Measurements from ENCODE around the gene AMER1. TPM values are rescaled to one million over a fixed set of nuclear protein-coding genes. Genes with fewer than 3 reads are reported as not detected.

The AMER1 gene
- total RNA-seq (2021) (3.4 and 4.3 TPM in 2 replicates), Bru-seq, nascent RNA (percentile 51 among the genes with signal in this experiment), BruChase-seq, experiment 1, labeled RNA remaining after a 2-hour chase (percentile 68 among the genes with signal in this experiment), BruChase-seq, experiment 2, labeled RNA remaining after a 6-hour chase (percentile 56 among the genes with signal in this experiment)
- long read RNA-seq, partial matches to known transcripts: 0 of 1 reads
- long read RNA-seq, other reads (novel, unspliced or antisense): 1 of 1 reads

- Histone ChIP-seq H3K27me3 (replicated peaks; ENCODE audit: insufficient read depth, low read depth, low read length, poor library complexity) (no peaks in the 10 kb centered on the region), H3K4me1 (ENCODE audit: insufficient read depth, low read length, poor library complexity, severe bottlenecking) (no peaks in the 10 kb centered on the region), H3K9me3 (ENCODE audit: low read depth, low read length, poor library complexity, severe bottlenecking) (no peaks in the 10 kb centered on the region), H3K36me3 (ENCODE audit: insufficient read depth, low read length, poor library complexity, severe bottlenecking) (no peaks in the 10 kb centered on the region), H3K4me3 (ENCODE audit: low read depth, low read length, poor library complexity, severe bottlenecking) (peak within 1 kb of the TSS; percentile 56), H3K27ac (ENCODE audit: low read depth, low read length, poor library complexity, severe bottlenecking) (peak within 1 kb of the TSS; percentile 70)
- TF ChIP-seq EZH2 (IDR thresholded peaks at IDR 0.05; ENCODE audit: borderline replicate concordance, low read depth, low read length, poor library complexity, severe bottlenecking): no peak
- TF ChIP-seq CTCF (conservative IDR thresholded peaks at IDR 0.05; ENCODE audit: low read depth, low read length): no peak
- POLR2A ChIA-PET (ENCODE audit: low non-redundant PET): no interaction called here
- CTCF ChIA-PET: no interaction called here
- BruUV-seq (replicated peaks): no TSS peak
- intact Hi-C loops (cut with micrococcal nuclease; ENCODE audit: unreplicated experiment): no loop called here
- DNase-seq (ENCODE audit: low spot score): no peak
Measured at GRCh38 chrX:64205441-64205734, at the start of gene AMER1. AMER1 (minus strand) TSS chrX:64205708; CDS start chrX:64193286, 12,422 bp downstream.

GRCh38 chrX:64230123-64230970 lies 24.8 kb upstream of the AMER1 start, which contains the start of gene ASB12:
ASB12 (minus strand) TSS chrX:64230607; CDS start chrX:64225650, 4,957 bp downstream.
- Histone ChIP-seq H3K4me1 (ENCODE audit: insufficient read depth, low read length, poor library complexity, severe bottlenecking) (no peaks in the 10 kb centered on the region), H3K36me3 (ENCODE audit: insufficient read depth, low read length, poor library complexity, severe bottlenecking) (no peaks in the 10 kb centered on the region), H3K9me3 (ENCODE audit: low read depth, low read length, poor library complexity, severe bottlenecking) (no peaks in the 10 kb centered on the region), H3K27ac (ENCODE audit: low read depth, low read length, poor library complexity, severe bottlenecking) (no peak within 1 kb of the TSS), H3K27me3 (replicated peaks; ENCODE audit: insufficient read depth, low read depth, low read length, poor library complexity) (no peaks in the 10 kb centered on the region), H3K4me3 (ENCODE audit: low read depth, low read length, poor library complexity, severe bottlenecking) (no peak within 1 kb of the TSS)
- ChIA-PET CTCF (no interaction called here), POLR2A (ENCODE audit: low non-redundant PET) (no interaction called here)
- TF ChIP-seq EZH2 (IDR thresholded peaks at IDR 0.05; ENCODE audit: borderline replicate concordance, low read depth, low read length, poor library complexity, severe bottlenecking) (no peak), CTCF (conservative IDR thresholded peaks at IDR 0.05; ENCODE audit: low read depth, low read length) (no peak)
- intact Hi-C loops (cut with micrococcal nuclease; ENCODE audit: unreplicated experiment): no loop called here
- no peak for DNase-seq (ENCODE audit: low spot score)
- no TSS peak for BruUV-seq (replicated peaks)

GRCh38 chrX:64229154-64229553 lies 23.6 kb upstream of the AMER1 start:
- intact Hi-C loops (cut with micrococcal nuclease; ENCODE audit: unreplicated experiment): no loop called here
- ChIA-PET CTCF (no interaction called here), POLR2A (ENCODE audit: low non-redundant PET) (no interaction called here)
- Histone ChIP-seq H3K27ac (ENCODE audit: low read depth, low read length, poor library complexity, severe bottlenecking) (no peak overlapping the region), H3K36me3 (ENCODE audit: insufficient read depth, low read length, poor library complexity, severe bottlenecking) (no peaks in the 10 kb centered on the region), H3K9me3 (ENCODE audit: low read depth, low read length, poor library complexity, severe bottlenecking) (no peaks in the 10 kb centered on the region), H3K27me3 (replicated peaks; ENCODE audit: insufficient read depth, low read depth, low read length, poor library complexity) (no peaks in the 10 kb centered on the region), H3K4me1 (ENCODE audit: insufficient read depth, low read length, poor library complexity, severe bottlenecking) (no peaks in the 10 kb centered on the region), H3K4me3 (ENCODE audit: low read depth, low read length, poor library complexity, severe bottlenecking) (no peak overlapping the region)
- TF ChIP-seq CTCF (conservative IDR thresholded peaks at IDR 0.05; ENCODE audit: low read depth, low read length) (no peak), EZH2 (IDR thresholded peaks at IDR 0.05; ENCODE audit: borderline replicate concordance, low read depth, low read length, poor library complexity, severe bottlenecking) (no peak)
- no peak for DNase-seq (ENCODE audit: low spot score)
- BruUV-seq (replicated peaks): no TSS peak

Measured in A673 (cell line).